HG03457 (cell line): ENCODE results near the gene TOP2A.

Experiments
- ATAC-seq: cut with Tn5 transposase; IDR thresholded peaks from one replicate; pipeline ENCODE4 v1.9.1; 2021; ENCODE audit warnings: moderate number of reproducible peaks; ENCODE audit not compliant: unreplicated experiment

The TOP2A gene

GRCh38 chr17:40361063-40361924 is 56.4 kb downstream of the TOP2A start:
- no peak for ATAC-seq

GRCh38 chr17:40360091-40360490 is 57.6 kb downstream of the TOP2A start:
- ATAC-seq, result no peak

GRCh38 chr17:40358323-40359038 is 59.2 kb downstream of the TOP2A start:
- ATAC-seq, result no peak

- ATAC-seq, result no peak
Observed at GRCh38 chr17:40356990-40357881, 60.5 kb downstream of the TOP2A start.

- ATAC-seq, result no peak
Observed at GRCh38 chr17:40355804-40356758, 61.6 kb downstream of the TOP2A start.

- no peak for ATAC-seq
Observed at GRCh38 chr17:40355123-40355803, 62.4 kb downstream of the TOP2A start.

- no peak for ATAC-seq
Observed at GRCh38 chr17:40354221-40355122, 63.2 kb downstream of the TOP2A start.

- ATAC-seq, result no peak
Observed at GRCh38 chr17:40352779-40353394, 64.8 kb downstream of the TOP2A start.

- ATAC-seq, result no peak
Observed at GRCh38 chr17:40352237-40352778, 65.4 kb downstream of the TOP2A start.

GRCh38 chr17:40351359-40352236 is 66.1 kb downstream of the TOP2A start:
- no peak for ATAC-seq

- no peak for ATAC-seq
Observed at GRCh38 chr17:40350689-40351358, 66.9 kb downstream of the TOP2A start.

GRCh38 chr17:40349895-40350688 is 67.6 kb downstream of the TOP2A start:
- ATAC-seq, result no peak

- no peak for ATAC-seq
Observed at GRCh38 chr17:40349477-40349894, 68.2 kb downstream of the TOP2A start.

GRCh38 chr17:40348562-40349476 is 68.9 kb downstream of the TOP2A start:
- no peak for ATAC-seq
